Astrocyte of the cerebellum (primary cell): Measurements from ENCODE around the gene STMND1.

Experiments
- DNase-seq: peaks from one replicate; pipeline ENCODE4 v3.0.0-alpha.2; 2011; ENCODE audit warnings: low read depth
- H3K4me3 ChIP-seq: 2 replicates; pipeline ENCODE4 v1.5.1; 2011; ENCODE audit warnings: mild to moderate bottlenecking, low read depth, low read length, moderate library complexity
- in situ Hi-C: cut with HindIII; loops from 2 replicates; pipeline ENCODE4 v1.10.0; 2017; ENCODE audit warnings: low sequenced_read_pairs
- TF ChIP-seq, protein P1 (sequence below): IDR thresholded peaks from 2 replicates; pipeline ENCODE4 v1.5.1; 2012; ENCODE audit warnings: low read length, low read depth, moderate library complexity, mild to moderate bottlenecking; ENCODE audit errors: missing control alignments

The STMND1 gene

DNA sequence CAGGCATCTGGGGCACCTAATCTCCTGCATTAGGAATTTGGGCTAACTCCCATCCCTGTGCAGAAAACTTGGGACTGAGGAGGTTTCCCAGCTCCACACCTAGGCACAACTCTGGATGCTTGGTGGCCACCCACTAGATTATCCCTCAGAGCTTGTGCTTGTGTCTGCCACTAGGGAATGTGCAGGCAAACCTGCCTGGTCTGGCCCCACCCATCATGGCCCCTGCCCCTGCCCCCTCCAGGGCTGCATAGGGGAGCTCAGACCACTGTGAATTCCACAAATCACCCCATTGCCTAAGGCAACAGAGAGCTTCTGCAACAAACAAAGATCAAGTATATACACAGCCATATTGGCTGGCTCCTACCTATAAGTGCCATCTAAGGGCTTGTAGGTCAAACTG lies 31.1 kb downstream of the STMND1 start:
- H3K4me3 ChIP-seq = no peak overlapping the region
- TF ChIP-seq, protein P1, sequence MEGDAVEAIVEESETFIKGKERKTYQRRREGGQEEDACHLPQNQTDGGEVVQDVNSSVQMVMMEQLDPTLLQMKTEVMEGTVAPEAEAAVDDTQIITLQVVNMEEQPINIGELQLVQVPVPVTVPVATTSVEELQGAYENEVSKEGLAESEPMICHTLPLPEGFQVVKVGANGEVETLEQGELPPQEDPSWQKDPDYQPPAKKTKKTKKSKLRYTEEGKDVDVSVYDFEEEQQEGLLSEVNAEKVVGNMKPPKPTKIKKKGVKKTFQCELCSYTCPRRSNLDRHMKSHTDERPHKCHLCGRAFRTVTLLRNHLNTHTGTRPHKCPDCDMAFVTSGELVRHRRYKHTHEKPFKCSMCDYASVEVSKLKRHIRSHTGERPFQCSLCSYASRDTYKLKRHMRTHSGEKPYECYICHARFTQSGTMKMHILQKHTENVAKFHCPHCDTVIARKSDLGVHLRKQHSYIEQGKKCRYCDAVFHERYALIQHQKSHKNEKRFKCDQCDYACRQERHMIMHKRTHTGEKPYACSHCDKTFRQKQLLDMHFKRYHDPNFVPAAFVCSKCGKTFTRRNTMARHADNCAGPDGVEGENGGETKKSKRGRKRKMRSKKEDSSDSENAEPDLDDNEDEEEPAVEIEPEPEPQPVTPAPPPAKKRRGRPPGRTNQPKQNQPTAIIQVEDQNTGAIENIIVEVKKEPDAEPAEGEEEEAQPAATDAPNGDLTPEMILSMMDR = no peak
- DNase-seq = no peak
- in situ Hi-C loops = no loop called here

DNA sequence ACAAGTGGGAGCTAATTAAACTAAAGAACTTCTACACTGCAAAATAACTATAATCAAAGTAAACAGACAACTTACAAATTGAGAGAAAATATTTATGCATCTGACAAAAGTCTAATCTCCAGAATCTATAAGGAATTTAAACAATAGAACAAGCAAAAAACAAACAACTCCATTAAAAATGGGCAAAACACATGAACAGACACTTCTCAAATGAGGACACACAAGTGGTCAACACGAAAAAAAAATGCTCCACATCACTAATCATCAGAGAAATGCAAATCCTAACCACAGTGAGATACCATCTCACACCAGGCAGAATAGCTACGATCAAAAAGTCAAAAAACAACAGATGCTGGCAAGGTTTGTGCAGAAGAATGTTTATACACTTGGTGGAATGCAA lies 36.2 kb downstream of the STMND1 start:
- no peak overlapping the region for H3K4me3 ChIP-seq
- TF ChIP-seq, protein P1 = no peak
- in situ Hi-C loops = no loop called here
- no peak for DNase-seq

DNA sequence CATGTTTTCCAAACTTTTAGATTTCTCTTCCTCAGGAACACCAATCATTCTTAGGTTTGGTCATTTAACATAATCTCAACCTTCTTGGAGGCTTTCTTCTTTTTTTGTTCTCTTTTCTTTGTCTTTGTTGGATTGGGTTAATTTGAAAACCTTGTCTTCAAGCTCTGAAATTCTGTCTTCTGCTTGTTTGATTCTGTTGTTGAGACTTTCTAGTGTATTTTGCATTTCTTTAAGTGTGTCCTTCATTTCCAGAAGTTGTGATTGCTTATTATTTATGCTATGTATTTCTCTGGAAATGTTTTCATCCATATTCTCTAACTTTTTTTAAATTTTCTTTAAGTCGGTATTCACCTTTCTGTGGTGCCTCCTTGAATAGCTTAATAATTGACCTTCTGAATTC lies 42.2 kb downstream of the STMND1 start:
- in situ Hi-C loops = no loop called here
- DNase-seq = no peak
- TF ChIP-seq, protein P1 = no peak
- no peak overlapping the region for H3K4me3 ChIP-seq

DNA sequence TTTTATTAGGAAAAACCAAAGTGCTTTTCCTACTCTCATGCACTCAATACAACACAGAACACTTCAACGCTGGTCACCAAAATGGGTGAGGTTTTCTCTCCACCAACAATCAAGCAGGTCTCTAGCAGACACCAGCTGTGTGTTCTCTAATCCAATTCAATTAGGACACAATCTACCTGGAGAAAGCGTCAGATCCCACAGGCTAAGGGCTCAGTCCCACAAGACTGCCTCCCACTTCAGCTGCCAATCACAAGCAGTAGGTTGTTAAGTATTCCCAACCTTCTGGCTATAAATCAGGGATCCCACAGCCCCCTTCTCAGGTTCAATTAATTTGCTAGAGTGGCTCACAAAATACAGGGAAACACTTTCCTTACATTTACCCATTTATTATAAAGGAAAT lies 47.7 kb downstream of the STMND1 start:
- TF ChIP-seq, protein P1 = no peak
- in situ Hi-C loops = no loop called here
- no peak overlapping the region for H3K4me3 ChIP-seq
- no peak for DNase-seq

DNA sequence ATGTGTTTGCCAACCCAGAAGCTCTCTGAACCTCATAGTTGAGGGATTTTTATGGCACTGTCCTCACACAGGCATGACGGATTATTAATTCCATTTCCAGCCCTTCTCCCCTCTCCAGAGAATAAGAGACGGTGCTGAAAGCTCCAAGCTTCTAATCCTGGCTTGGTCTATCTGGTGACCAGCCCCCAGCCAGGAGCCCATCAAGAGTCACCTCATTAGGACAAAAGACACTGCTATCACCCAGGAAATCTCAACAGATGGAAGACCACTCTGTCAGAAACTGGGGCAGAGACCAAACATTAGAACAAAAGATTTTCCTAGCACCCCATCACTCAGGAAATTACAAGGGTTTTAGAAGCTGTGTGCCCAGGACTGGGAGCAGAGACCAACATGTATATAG lies 48.2 kb downstream of the STMND1 start:
- in situ Hi-C loops = loop anchor here (5.0 to 25.0 kb wide), 3 partner anchors 77 to 662 kb away; no protein-coding TSS in a partner anchor
- no peak for DNase-seq
- H3K4me3 ChIP-seq = no peak overlapping the region
- TF ChIP-seq, protein P1 = no peak

DNA sequence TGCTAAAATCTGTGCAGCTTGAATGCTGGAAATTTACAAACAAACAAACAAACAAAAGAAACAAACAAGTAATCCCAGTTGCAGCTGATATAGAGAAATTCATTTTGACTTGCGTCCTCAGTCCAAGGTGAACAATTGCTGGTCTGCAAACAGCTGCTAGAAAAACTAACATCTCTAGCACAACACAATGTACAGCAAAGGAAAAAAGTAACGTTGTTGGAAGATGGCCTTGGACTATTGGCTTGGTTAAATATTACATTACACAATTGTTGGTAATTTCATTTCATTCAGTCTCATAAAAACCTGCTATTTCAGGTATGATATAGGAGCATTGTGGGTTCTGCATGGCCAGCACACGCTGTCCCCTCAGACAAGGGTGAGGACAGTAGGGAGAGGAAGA lies 50.0 kb downstream of the STMND1 start:
- H3K4me3 ChIP-seq = no peak overlapping the region
- in situ Hi-C loops = loop anchor here (5.0 to 25.0 kb wide), 3 partner anchors 75 to 660 kb away; no protein-coding TSS in a partner anchor
- TF ChIP-seq, protein P1 = no peak

DNA sequence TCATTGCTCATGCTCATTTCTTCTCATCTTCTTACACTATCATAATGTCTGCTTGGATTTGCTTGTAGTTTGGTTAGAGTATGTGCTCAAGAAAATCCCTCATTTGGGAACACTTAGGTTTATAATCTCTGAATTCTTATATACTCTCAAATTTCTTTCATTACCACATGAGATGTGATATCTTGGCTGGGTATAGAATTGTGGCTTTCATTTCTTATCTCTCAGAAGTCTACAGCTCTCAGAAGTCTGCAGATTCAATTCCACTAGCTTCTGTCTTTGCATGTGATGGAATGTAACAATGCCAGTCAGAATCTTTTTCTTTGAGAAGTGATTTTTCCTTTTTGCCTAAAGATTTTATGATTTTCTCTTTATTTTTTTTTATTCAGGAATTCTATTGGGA lies 50.9 kb downstream of the STMND1 start:
- H3K4me3 ChIP-seq = no peak overlapping the region
- TF ChIP-seq, protein P1 = no peak
- DNase-seq = no peak
- in situ Hi-C loops = loop anchor here (5.0 to 25.0 kb wide), 3 partner anchors 75 to 660 kb away; no protein-coding TSS in a partner anchor

More for the DNA sequence above, 50.0 kb downstream of the STMND1 start:
- no peak for DNase-seq
